ENCODE measurements around the gene PTPN7. TPM values are rescaled to one million over a fixed set of nuclear protein-coding genes. Genes with fewer than 3 reads are reported as not detected.
"Not testable (repeated sequence)": the region's sequence is repeated elsewhere in the genome, so short reads cannot be mapped to it uniquely, and the experiment has no call there.

The PTPN7 gene
- total and polyA plus RNA-seq, 4 donors = 0.98 to 2.5 (median 1.4) TPM

- not testable (repeated sequence) for H3K4me3 ChIP-seq (ENCODE audit: low read depth, low read length); DNase-seq (ENCODE audit: low read depth in 4 of 6, low spot score in 6 of 6); H3K27ac ChIP-seq (ENCODE audit: low read depth, low read length); H3K9me3 ChIP-seq (ENCODE audit: control insufficient read depth, insufficient read depth, low read length); H3K27me3 ChIP-seq (ENCODE audit: control insufficient read depth, insufficient read depth, low read length); H3K36me3 ChIP-seq (ENCODE audit: control insufficient read depth, insufficient read depth, low read length)
- H3K4me1 ChIP-seq (ENCODE audit: control insufficient read depth, insufficient read depth, low read length) = peaks cover 28% of the 10 kb centered on the region
- WGBS (ENCODE audit: insufficient coverage) = 65% methylated on average over 5 of the region's 13 CpGs
Measured at GRCh38 chr1:202167054-202167453, 6.7 kb upstream of the PTPN7 start.

- Histone ChIP-seq H3K9me3 (ENCODE audit: control insufficient read depth, insufficient read depth, low read length) (no peaks in the 10 kb centered on the region), H3K4me3 (ENCODE audit: low read depth, low read length) (no peak overlapping the region), H3K36me3 (ENCODE audit: control insufficient read depth, insufficient read depth, low read length) (no peaks in the 10 kb centered on the region), H3K27me3 (ENCODE audit: control insufficient read depth, insufficient read depth, low read length) (no peaks in the 10 kb centered on the region), H3K27ac (ENCODE audit: low read depth, low read length) (no peak overlapping the region), H3K4me1 (ENCODE audit: control insufficient read depth, insufficient read depth, low read length) (peaks cover 37% of the 10 kb centered on the region)
- WGBS (ENCODE audit: insufficient coverage) = 84% methylated on average over 6 of the region's 9 CpGs
- no peak for DNase-seq (ENCODE audit: low read depth in 4 of 6, low spot score in 6 of 6)
Measured at GRCh38 chr1:202165942-202166843, 5.8 kb upstream of the PTPN7 start.

- H3K4me1 ChIP-seq (ENCODE audit: control insufficient read depth, insufficient read depth, low read length) = peaks cover 45% of the 10 kb centered on the region
- no peaks in the 10 kb centered on the region for H3K27me3 ChIP-seq (ENCODE audit: control insufficient read depth, insufficient read depth, low read length)
- peaks cover 5% of the 10 kb centered on the region for H3K36me3 ChIP-seq (ENCODE audit: control insufficient read depth, insufficient read depth, low read length)
- H3K9me3 ChIP-seq (ENCODE audit: control insufficient read depth, insufficient read depth, low read length) = no peaks in the 10 kb centered on the region
- no peak overlapping the region for H3K27ac ChIP-seq (ENCODE audit: low read depth, low read length)
- 83% methylated on average over 14 of the region's 20 CpGs for WGBS (ENCODE audit: insufficient coverage)
- H3K4me3 ChIP-seq (ENCODE audit: low read depth, low read length) = no peak overlapping the region
- DNase-seq (ENCODE audit: low read depth in 4 of 6, low spot score in 6 of 6) = no peak
Measured at GRCh38 chr1:202165267-202165941, 5.0 kb upstream of the PTPN7 start.

- peaks cover 5% of the 10 kb centered on the region for H3K36me3 ChIP-seq (ENCODE audit: control insufficient read depth, insufficient read depth, low read length)
- H3K4me3 ChIP-seq (ENCODE audit: low read depth, low read length) = no peak overlapping the region
- WGBS (ENCODE audit: insufficient coverage) = 78% methylated on average over 8 of the region's 11 CpGs
- no peaks in the 10 kb centered on the region for H3K27me3 ChIP-seq (ENCODE audit: control insufficient read depth, insufficient read depth, low read length)
- peaks cover 51% of the 10 kb centered on the region for H3K4me1 ChIP-seq (ENCODE audit: control insufficient read depth, insufficient read depth, low read length)
- H3K9me3 ChIP-seq (ENCODE audit: control insufficient read depth, insufficient read depth, low read length) = no peaks in the 10 kb centered on the region
- H3K27ac ChIP-seq (ENCODE audit: low read depth, low read length) = no peak overlapping the region
- DNase-seq (ENCODE audit: low read depth in 4 of 6, low spot score in 6 of 6) = no peak
Measured at GRCh38 chr1:202164271-202165037, 4.1 kb upstream of the PTPN7 start.

GRCh38 chr1:202163281-202164270, 3.2 kb upstream of the PTPN7 start:
- H3K9me3 ChIP-seq (ENCODE audit: control insufficient read depth, insufficient read depth, low read length) = no peaks in the 10 kb centered on the region
- 74% methylated on average over 6 of the region's 12 CpGs for WGBS (ENCODE audit: insufficient coverage)
- H3K4me1 ChIP-seq (ENCODE audit: control insufficient read depth, insufficient read depth, low read length) = peaks cover 49% of the 10 kb centered on the region
- peaks cover 5% of the 10 kb centered on the region for H3K36me3 ChIP-seq (ENCODE audit: control insufficient read depth, insufficient read depth, low read length)
- H3K27ac ChIP-seq (ENCODE audit: low read depth, low read length) = no peak overlapping the region
- H3K27me3 ChIP-seq (ENCODE audit: control insufficient read depth, insufficient read depth, low read length) = no peaks in the 10 kb centered on the region
- no peak for DNase-seq (ENCODE audit: low read depth in 4 of 6, low spot score in 6 of 6)
- H3K4me3 ChIP-seq (ENCODE audit: low read depth, low read length) = no peak overlapping the region

- H3K36me3 ChIP-seq (ENCODE audit: control insufficient read depth, insufficient read depth, low read length) = peaks cover 5% of the 10 kb centered on the region
- no peak for DNase-seq (ENCODE audit: low read depth in 4 of 6, low spot score in 6 of 6)
- WGBS (ENCODE audit: insufficient coverage) = 64% methylated on average over 6 of the region's 15 CpGs
- peaks cover 40% of the 10 kb centered on the region for H3K4me1 ChIP-seq (ENCODE audit: control insufficient read depth, insufficient read depth, low read length)
- no peaks in the 10 kb centered on the region for H3K9me3 ChIP-seq (ENCODE audit: control insufficient read depth, insufficient read depth, low read length)
- no peaks in the 10 kb centered on the region for H3K27me3 ChIP-seq (ENCODE audit: control insufficient read depth, insufficient read depth, low read length)
- no peak overlapping the region for H3K4me3 ChIP-seq (ENCODE audit: low read depth, low read length)
- H3K27ac ChIP-seq (ENCODE audit: low read depth, low read length) = no peak overlapping the region
Measured at GRCh38 chr1:202162418-202163280, 2.2 kb upstream of the PTPN7 start.

- no peak overlapping the region for H3K4me3 ChIP-seq (ENCODE audit: low read depth, low read length)
- H3K9me3 ChIP-seq (ENCODE audit: control insufficient read depth, insufficient read depth, low read length) = no peaks in the 10 kb centered on the region
- no peaks in the 10 kb centered on the region for H3K27me3 ChIP-seq (ENCODE audit: control insufficient read depth, insufficient read depth, low read length)
- H3K4me1 ChIP-seq (ENCODE audit: control insufficient read depth, insufficient read depth, low read length) = peaks cover 38% of the 10 kb centered on the region
- DNase-seq (ENCODE audit: low read depth in 4 of 6, low spot score in 6 of 6) = no peak
- WGBS (ENCODE audit: insufficient coverage) = 84% methylated on average over 2 of the region's 4 CpGs
- H3K27ac ChIP-seq (ENCODE audit: low read depth, low read length) = no peak overlapping the region
- H3K36me3 ChIP-seq (ENCODE audit: control insufficient read depth, insufficient read depth, low read length) = peaks cover 5% of the 10 kb centered on the region
Measured at GRCh38 chr1:202162047-202162417, 1.6 kb upstream of the PTPN7 start.

- H3K4me3 ChIP-seq (ENCODE audit: low read depth, low read length) = no peak overlapping the region
- DNase-seq (ENCODE audit: low read depth in 4 of 6, low spot score in 6 of 6) = no peak
- no peak overlapping the region for H3K27ac ChIP-seq (ENCODE audit: low read depth, low read length)
- H3K9me3 ChIP-seq (ENCODE audit: control insufficient read depth, insufficient read depth, low read length) = no peaks in the 10 kb centered on the region
- peaks cover 38% of the 10 kb centered on the region for H3K4me1 ChIP-seq (ENCODE audit: control insufficient read depth, insufficient read depth, low read length)
- H3K27me3 ChIP-seq (ENCODE audit: control insufficient read depth, insufficient read depth, low read length) = no peaks in the 10 kb centered on the region
- WGBS (ENCODE audit: insufficient coverage) = 54% methylated on average over 20 of the region's 22 CpGs
- H3K36me3 ChIP-seq (ENCODE audit: control insufficient read depth, insufficient read depth, low read length) = peaks cover 5% of the 10 kb centered on the region
Measured at GRCh38 chr1:202161151-202162046, 997 bp upstream of the PTPN7 start.

Data from spinal cord (tissue), 10 donors.